Measurements from ENCODE around the gene EPX.
"Not testable (repeated sequence)": the region's sequence is repeated elsewhere in the genome, so short reads cannot be mapped to it uniquely, and the experiment has no call there.

The EPX gene

GRCh38 chr17:58192612-58193011 is at the start of gene EPX:
TSS of gene EPX (plus strand) at chr17:58192726. CDS start at chr17:58192847, 121 bp downstream.
- no peak for DNase-seq

DNA sequence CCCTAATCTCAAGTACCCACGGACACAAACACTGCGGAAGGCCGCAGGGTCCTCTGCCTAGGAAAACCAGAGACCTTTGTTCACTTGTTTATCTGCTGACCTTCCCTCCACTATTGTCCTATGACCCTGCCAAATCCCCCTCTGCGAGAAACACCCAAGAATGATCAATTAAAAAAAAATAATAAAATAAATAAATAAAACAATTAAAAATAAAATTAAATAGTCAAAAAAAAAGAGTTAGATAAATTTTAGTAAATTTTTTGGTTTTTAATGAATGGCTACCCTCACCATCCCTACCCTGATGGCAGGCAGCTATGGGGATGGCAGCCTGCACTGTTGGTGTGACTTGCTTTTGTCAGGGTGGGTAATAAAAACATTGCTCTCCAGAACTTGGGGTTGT is 49.2 kb upstream of the EPX start:
- not testable (repeated sequence) for DNase-seq

- DNase-seq = no peak
Observed at GRCh38 chr17:58144801-58145200, 47.7 kb upstream of the EPX start.

- no peak for DNase-seq
Observed at GRCh38 chr17:58147930-58148434, 44.5 kb upstream of the EPX start, which contains the start of gene OR4D1. TSS of gene OR4D1 (plus strand) at chr17:58148384. CDS start at chr17:58155154, 6,770 bp downstream.

DNA sequence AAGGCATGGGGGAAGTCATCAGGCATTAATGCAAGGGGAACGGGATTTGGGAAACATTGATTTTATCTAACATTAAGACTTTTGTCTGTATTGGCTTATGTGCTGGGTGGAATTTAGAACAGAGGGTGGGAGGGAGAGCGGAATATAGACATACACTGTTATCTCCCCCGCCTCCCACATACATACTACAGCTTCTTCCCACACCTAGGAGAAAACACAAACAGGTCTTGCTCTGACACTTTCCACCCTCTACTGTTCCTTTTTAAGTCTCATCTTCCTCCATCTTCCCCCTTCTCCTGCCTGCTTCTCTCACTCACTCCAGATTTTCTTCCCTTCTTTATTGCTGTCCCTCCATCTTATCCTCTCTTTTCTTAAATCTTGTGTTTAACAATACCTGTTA is 43.9 kb upstream of the EPX start:
- no peak for DNase-seq

- DNase-seq = no peak
Observed at GRCh38 chr17:58150394-58150793, 42.1 kb upstream of the EPX start.

- no peak for DNase-seq
Observed at GRCh38 chr17:58153046-58153445, 39.5 kb upstream of the EPX start.

DNA sequence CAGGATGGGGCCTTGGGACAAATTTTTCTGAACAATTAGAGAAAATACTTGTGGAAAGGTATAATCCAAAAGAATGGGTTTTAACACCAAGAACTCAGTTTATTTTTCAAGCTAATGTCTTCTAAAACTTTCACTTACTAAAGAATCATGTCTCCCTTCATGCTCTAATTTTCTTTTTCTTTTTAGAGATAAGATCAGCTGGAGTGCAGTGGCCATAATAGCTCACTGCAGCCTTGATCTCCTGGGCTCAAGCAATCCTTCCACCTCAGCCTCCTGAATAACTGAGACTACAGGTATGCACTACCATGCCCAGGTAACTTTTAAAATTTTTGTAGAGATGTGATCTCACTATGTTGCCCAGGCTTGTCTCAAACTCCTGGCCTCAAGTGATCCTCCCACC is 38.9 kb upstream of the EPX start:
- DNase-seq = no peak

- DNase-seq = peak; percentile 65 to 84
Observed at GRCh38 chr17:58156839-58157803, 35.4 kb upstream of the EPX start.

DNA sequence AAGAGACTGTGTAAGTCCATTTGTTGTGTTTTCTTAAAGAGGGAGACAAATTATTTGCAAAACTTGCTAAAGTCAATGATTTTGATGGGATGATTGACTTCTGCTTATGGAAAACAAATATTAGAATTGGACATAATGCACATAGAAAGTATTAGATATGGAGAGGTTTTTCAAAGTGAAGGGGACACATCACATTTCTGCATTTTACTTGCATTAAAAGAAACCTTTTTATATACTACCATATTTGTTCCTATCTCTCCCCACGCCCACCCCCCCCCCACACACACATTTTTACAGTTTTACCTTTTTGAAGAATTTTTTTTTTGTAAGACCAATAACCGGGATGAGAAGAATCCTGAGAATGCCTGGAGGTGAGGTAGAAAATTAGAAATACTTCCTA is 34.3 kb upstream of the EPX start:
- DNase-seq = no peak

DNA sequence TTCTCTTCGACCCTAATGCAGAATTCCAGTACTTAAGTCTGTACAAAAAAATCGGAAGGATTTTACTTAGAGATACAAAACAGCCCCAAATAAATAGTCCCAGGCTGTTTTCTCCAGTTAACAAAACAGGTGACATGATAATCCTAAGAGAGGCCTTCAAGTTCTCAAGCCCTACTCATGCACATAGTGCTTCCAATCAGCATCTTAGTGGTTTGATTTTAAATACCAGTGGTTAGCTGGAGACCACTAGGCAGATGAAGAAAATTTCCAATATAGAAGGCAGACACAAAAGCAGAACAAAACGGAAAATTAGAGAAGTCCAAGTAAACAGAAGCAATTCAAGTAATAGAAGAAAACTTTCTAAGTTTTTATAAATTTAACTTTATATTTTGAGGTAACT is 31.0 kb upstream of the EPX start:
- no peak for DNase-seq

DNA sequence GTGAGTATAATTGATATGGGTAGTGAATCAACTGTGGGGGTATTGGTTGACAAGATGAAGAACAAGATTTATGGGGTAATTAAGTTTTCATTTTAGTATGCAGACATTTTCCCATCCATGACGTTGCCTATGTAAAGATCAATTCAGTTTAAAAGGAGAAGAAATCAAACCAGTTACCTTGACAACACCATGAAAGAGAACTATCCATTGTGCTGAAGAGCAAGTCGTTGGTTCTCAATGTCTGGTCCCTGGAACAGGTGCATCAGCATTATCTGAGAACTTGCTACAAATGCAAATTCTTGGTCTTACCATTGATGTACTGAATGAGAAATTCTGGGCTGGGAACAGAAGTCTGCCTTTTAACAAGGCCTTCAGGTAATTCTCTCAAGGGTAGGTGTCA is 26.5 kb upstream of the EPX start:
- peak in 1 of 2 experiments; percentile 11 for DNase-seq

GRCh38 chr17:58166682-58167081 is 25.8 kb upstream of the EPX start, which contains the start of gene OR4D2:
TSS of gene OR4D2 (plus strand) at chr17:58166982. CDS start at chr17:58169656, 2,674 bp downstream.
- DNase-seq = no peak

DNA sequence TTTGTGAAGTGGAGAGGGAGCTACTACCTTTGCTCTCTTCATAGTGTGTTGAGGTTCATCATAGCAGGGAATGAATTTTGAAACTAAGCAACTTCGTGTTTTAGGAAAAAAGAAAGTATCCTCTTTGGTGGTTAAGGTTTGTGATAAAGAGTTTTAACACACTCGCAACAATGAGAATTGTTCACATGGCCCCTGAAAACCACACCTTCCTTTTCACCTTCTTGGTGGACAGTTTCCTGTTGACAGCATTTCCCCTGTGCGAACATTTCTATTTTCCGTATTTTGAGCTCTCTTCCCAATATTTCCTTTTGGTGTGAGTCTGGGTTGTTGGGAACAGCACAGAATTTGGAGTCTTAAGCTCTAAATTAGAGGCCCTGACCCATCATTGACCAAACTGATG is 21.9 kb upstream of the EPX start:
- no peak for DNase-seq

GRCh38 chr17:58172369-58173071 is 20.0 kb upstream of the EPX start:
- DNase-seq = peak; percentile 71 to 75

DNA sequence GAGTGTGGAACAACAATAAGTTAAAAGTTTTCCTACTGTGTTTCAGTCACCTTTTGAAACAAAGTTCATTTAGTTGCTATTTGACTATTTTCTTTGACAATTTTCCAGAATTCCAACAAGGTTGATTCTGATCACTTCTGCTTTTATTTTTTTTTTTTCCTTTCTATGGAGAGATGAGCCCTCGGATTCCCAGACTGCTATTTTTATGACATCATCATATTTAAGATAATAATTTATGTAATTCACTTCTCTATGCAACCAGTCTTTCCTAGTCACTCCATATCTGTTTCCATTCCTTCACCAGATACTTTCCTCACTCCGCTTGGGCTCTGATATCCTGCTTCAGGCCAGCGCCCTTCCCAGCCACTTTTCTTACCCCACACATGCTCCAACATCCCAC is 17.7 kb upstream of the EPX start:
- DNase-seq = no peak

- DNase-seq = no peak
Observed at GRCh38 chr17:58176200-58176599, 16.3 kb upstream of the EPX start.

DNA sequence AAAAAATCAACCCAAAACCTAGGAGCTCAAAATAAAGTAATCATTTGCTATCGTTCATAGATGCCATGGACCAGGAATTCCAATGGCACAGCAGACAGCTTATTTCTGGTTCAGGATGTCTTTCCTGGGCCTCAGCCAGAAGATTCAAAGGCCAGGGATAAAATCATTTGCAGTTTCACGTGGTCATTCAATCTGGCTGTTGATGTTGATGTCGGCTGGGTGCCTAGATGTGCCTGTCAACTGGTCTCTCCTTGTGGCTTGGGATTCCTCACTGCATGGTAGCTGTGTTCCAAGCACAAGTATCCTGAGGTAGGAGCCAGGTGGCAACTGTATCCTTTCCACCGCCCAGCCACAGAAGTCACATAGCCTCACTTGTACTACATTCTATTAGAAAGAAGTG is 10.7 kb upstream of the EPX start:
- DNase-seq = no peak

DNA sequence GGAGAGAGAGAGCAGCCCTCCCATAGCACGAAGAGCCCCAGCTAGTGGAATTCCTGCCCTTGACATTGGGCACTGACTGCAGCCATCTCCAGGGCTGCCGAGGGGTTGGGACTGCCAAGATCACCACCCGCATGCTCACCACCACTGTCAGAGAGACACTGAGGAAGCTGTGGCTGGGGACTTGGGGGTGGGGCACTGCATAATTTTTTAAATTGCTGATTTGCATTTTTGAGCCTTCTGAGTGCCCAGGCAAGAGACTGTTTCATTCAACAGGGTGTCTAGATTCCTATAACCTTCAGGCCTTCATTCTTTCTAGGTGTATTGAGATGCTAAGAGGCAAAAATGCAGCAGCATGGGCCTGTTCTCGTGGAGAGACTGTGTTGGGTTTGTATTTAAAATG is 9.0 kb upstream of the EPX start:
- no peak for DNase-seq

- DNase-seq = no peak
Observed at GRCh38 chr17:58184308-58184985, 8.1 kb upstream of the EPX start.

DNA sequence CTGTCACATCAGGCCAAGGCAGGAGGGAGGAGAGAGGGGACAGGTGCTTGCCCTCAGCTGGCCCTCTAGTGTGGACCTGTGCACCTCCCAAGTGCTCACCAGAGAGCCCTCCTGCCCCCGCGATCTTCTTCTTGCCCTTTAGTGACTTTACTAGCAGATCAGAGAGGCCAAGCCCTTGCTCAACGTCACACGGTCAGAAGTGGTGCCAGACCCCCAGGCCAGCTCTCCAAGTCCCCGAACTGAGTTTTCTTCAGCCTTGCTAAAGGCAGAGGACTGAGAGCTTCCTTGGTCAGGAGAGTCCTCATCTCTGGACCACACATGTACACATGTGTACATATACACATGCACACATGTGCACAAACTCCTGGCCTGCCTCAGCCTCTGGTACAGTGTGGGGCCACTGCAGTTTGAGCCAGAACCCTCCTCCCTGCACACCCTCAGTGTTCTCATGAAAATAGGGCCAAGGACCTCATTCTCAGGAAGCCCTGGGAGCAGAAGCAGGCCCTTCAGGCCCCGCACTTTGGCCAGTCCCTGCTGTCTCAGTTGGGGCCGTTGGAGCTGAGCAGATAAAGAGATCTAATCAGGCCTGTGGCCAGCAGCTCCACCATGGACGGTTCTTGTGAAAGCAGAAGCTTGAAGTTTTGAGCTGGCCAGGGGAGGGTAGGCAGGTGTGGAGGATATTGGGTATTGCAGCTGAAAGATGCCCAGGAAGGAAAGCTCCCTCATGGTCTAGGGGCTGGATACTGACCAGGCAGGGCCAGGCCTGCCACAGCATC is 7.4 kb upstream of the EPX start:
- no peak for DNase-seq

DNA sequence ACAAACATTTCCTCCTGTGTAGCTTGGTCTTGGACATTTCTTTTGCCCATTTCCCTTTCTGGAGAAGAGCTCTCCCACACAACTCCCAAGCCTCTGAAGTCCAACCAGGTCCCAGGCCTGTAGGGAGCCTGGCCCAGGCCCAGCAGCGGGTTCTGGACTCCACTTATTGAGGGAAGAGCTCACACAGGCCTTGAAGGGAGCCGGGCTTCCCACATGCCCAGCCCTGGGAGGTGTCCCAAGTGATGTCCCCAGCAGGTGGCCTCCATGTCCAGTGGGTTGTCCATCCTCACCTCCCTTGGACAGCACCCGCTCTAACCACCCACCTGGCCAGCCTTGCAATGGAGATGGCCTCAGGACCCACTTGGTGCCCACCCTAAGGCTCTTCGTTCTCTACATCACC is 5.9 kb upstream of the EPX start:
- DNase-seq = no peak

Data from NCI-H526 (cell line).